Keratinocyte (primary cell): ENCODE measurements around the gene PSMB11. TPM values are rescaled to one million over a fixed set of nuclear protein-coding genes. Genes with fewer than 3 reads are reported as not detected.
A peak's percentile ranks its signal among the peaks of the same experiment; 100 is the strongest.

Source experiments
- DNase-seq: peaks from one replicate; pipeline ENCODE4 v3.0.0-alpha.2; 2011; ENCODE audit warnings: low read depth, missing footprints, low spot score
- FAIRE-seq: peaks from 2 replicates; lab custom pipeline; 2011; peaks lifted over from hg19 to GRCh38; lab: Jason Lieb, UNC
- H2AFZ ChIP-seq: 2 replicates; pipeline ENCODE4 v1.6.0; 2012; ENCODE audit warnings: low read length, control low read depth, inconsistent platforms; ENCODE audit not compliant: control insufficient read depth
- H3K27ac ChIP-seq: 2 replicates; pipeline ENCODE4 v1.5.1; 2011; ENCODE audit warnings: low read length; ENCODE audit not compliant: control insufficient read depth, insufficient read depth
- H3K27me3 ChIP-seq: 3 replicates; pipeline ENCODE4 v1.6.0; 2011; ENCODE audit warnings: low read length; ENCODE audit not compliant: control insufficient read depth, insufficient read depth; ENCODE audit errors: extremely low read depth
- H3K36me3 ChIP-seq, 2 experiments: 2 replicates in 1 of 2; 3 replicates in 1 of 2; pipeline ENCODE4 v1.5.1; 2011; ENCODE audit warnings: low read length in 2 of 2, mild to moderate bottlenecking in 1 of 2; ENCODE audit not compliant: control insufficient read depth in 2 of 2, insufficient read depth in 2 of 2; ENCODE audit errors: extremely low read depth in 1 of 2
- H3K4me1 ChIP-seq: 3 replicates; pipeline ENCODE4 v1.5.1; 2011; ENCODE audit warnings: low read length; ENCODE audit not compliant: control insufficient read depth, insufficient read depth; ENCODE audit errors: extremely low read depth
- H3K4me2 ChIP-seq: 3 replicates; pipeline ENCODE4 v1.6.0; 2011; ENCODE audit warnings: low read depth, low read length; ENCODE audit not compliant: control insufficient read depth, insufficient read depth; ENCODE audit errors: extremely low read depth
- H3K4me3 ChIP-seq, 3 experiments: fragments of 200-600 bp in 1 of 3; sonication (generic) in 1 of 3; 2 replicates in 2 of 3; 3 replicates in 1 of 3; pipeline ENCODE4 v1.5.1; 2011 to 2016; ENCODE audit warnings: low read length in 3 of 3, mild to moderate bottlenecking in 3 of 3, control low read depth in 2 of 3, inconsistent platforms in 1 of 3, low read depth in 1 of 3, mixed read lengths in 1 of 3, mixed run types in 1 of 3, moderate library complexity in 1 of 3; ENCODE audit not compliant: control insufficient read depth in 2 of 3, insufficient read depth in 2 of 3; ENCODE audit errors: extremely low read depth in 1 of 3
- H3K79me2 ChIP-seq: 2 replicates; pipeline ENCODE4 v1.6.0; 2012; ENCODE audit warnings: low read length; ENCODE audit not compliant: control insufficient read depth, insufficient read depth
- H3K9ac ChIP-seq: 3 replicates; pipeline ENCODE4 v1.6.0; 2011; ENCODE audit warnings: low read length; ENCODE audit not compliant: control insufficient read depth, insufficient read depth; ENCODE audit errors: extremely low read depth
- H3K9me1 ChIP-seq: 3 replicates; pipeline ENCODE4 v1.6.0; 2011; ENCODE audit warnings: low read length; ENCODE audit not compliant: control insufficient read depth, insufficient read depth; ENCODE audit errors: extremely low read depth
- H3K9me3 ChIP-seq: 2 replicates; pipeline ENCODE4 v1.5.1; 2012; ENCODE audit warnings: low read depth, low read length; ENCODE audit not compliant: control insufficient read depth
- H4K20me1 ChIP-seq: 3 replicates; pipeline ENCODE4 v1.6.0; 2011; ENCODE audit warnings: low read length; ENCODE audit not compliant: control insufficient read depth, insufficient read depth; ENCODE audit errors: extremely low read depth
- EZH2 ChIP-seq: IDR thresholded peaks from one replicate; pipeline ENCODE4 v1.6.1; 2012; ENCODE audit warnings: inconsistent platforms, mild to moderate bottlenecking, low read length, moderate library complexity
- dilution Hi-C: fragments of 300-500 bp; cut with MboI; formaldehyde crosslinking; loops from one replicate; pipeline ENCODE4 v1.7.0; 2020; ENCODE audit warnings: low sequenced_read_pairs; ENCODE audit not compliant: extremely low pct_ligation_motif_present
- polyA plus RNA-seq, 5 experiments: library from polyadenylated mRNA; depleted of rRNA in 3 of 5; stranded (reverse) in 3 of 5; stranded (forward) in 1 of 5; unstranded in 1 of 5; fragments of >200 nt; gene quantifications; 1 replicate in 1 of 5; 2 replicates in 3 of 5; 3 replicates in 1 of 5; pipeline versions ENCODE4 v1.2.1 to v1.2.3, GENCODE V29; 2011 to 2012; ENCODE audit warnings: missing spikeins in 2 of 5, low read depth in 1 of 5, low replicate concordance in 1 of 5
- TF ChIP-seq, protein P1 (sequence below), 3 experiments: IDR thresholded peaks in 1 of 3; conservative IDR thresholded peaks in 1 of 3; optimal IDR thresholded peaks in 1 of 3; 2 replicates in 2 of 3; 3 replicates in 1 of 3; pipeline versions ENCODE3 to v1.5.1; 2011; ENCODE audit warnings: low read length in 3 of 3, mild to moderate bottlenecking in 3 of 3, moderate library complexity in 2 of 3, control low read depth in 1 of 3, inconsistent platforms in 1 of 3; ENCODE audit not compliant: insufficient read depth in 2 of 3; ENCODE audit errors: extremely low read depth in 1 of 3

The PSMB11 gene
- polyA plus RNA-seq, 1 donor (not counting 4 experiments of a cell fraction or from before 2014, with no cell fraction given) = not detected

DNA sequence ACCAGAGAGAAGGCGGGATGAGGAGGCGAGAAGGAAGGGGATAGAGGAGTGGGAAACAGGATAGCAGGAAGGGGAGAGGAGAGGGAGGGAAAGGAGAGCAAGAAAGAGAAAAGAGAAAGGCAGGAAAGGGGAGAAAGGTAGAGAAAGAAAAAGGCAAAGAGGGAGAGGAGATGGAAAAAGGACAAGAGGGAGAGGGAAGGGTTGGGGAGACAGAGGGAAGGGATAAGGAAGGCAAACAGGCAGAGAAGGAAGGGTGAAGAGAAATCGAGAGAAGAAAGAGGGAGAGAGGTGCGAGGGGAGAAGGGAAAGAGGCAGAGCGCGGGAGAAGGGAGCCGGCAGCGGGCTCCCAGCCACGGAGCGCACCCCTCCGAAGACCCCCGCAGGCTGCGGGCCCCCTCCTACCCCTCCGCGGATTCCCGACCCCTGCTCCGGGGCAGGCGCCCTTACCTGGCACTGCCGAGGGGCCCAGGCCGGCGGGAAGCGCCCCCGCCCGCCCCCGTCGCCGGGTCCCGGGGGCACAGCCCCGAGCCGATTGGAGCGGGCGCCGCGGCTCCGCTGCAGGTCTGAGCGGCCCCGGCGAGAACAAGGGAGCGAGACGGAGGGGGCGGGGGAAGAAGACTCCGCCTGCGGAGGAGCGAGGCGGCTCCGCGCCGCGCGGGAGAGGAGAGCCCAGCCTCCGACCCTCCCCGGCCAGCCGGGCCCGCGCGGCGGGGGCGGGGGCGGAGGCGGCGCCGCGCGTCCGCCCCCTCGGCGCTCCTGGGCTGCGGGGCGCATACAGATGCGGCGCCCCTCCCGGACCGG, 15.1 kb downstream of the PSMB11 start, which contains the start of gene CDH24:
CDH24 (minus strand) TSS at position 565 of the 801 bp plus-strand sequence. CDS start 1,787 bp downstream, outside the sequence.
- H3K36me3 ChIP-seq = peaks cover 17 to 21% of the 10 kb centered on the region in 2 experiments
- peak within 1 kb of the TSS; percentile 89 for H3K4me2 ChIP-seq
- peak within 1 kb of the TSS; percentile 58 for H3K9ac ChIP-seq
- H2AFZ ChIP-seq = peak within 1 kb of the TSS; percentile 30
- no peaks in the 10 kb centered on the region for H3K27me3 ChIP-seq
- peaks cover 31% of the 10 kb centered on the region for H3K4me1 ChIP-seq
- H4K20me1 ChIP-seq = no peaks in the 10 kb centered on the region
- DNase-seq (no peak), FAIRE-seq (no peak)
- H3K9me3 ChIP-seq = no peaks in the 10 kb centered on the region
- H3K4me3 ChIP-seq = peak within 1 kb of the TSS; percentile 36 to 68 (median 64)
- H3K79me2 ChIP-seq = peaks cover 5% of the 10 kb centered on the region
- H3K9me1 ChIP-seq = no peaks in the 10 kb centered on the region
- TF ChIP-seq, protein P1, sequence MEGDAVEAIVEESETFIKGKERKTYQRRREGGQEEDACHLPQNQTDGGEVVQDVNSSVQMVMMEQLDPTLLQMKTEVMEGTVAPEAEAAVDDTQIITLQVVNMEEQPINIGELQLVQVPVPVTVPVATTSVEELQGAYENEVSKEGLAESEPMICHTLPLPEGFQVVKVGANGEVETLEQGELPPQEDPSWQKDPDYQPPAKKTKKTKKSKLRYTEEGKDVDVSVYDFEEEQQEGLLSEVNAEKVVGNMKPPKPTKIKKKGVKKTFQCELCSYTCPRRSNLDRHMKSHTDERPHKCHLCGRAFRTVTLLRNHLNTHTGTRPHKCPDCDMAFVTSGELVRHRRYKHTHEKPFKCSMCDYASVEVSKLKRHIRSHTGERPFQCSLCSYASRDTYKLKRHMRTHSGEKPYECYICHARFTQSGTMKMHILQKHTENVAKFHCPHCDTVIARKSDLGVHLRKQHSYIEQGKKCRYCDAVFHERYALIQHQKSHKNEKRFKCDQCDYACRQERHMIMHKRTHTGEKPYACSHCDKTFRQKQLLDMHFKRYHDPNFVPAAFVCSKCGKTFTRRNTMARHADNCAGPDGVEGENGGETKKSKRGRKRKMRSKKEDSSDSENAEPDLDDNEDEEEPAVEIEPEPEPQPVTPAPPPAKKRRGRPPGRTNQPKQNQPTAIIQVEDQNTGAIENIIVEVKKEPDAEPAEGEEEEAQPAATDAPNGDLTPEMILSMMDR (optimal IDR thresholded peaks at IDR 0.05 in 1 of 3, IDR thresholded peaks at IDR 0.05 in 1 of 3, conservative IDR thresholded peaks at IDR 0.05 in 1 of 3; ENCODE audit: extremely low read depth in 1 of 3, insufficient read depth in 2 of 3, low read length in 3 of 3) = no peak
- no peak for TF ChIP-seq EZH2
- peak within 1 kb of the TSS; percentile 31 for H3K27ac ChIP-seq
- dilution Hi-C loops = no loop called here

DNA sequence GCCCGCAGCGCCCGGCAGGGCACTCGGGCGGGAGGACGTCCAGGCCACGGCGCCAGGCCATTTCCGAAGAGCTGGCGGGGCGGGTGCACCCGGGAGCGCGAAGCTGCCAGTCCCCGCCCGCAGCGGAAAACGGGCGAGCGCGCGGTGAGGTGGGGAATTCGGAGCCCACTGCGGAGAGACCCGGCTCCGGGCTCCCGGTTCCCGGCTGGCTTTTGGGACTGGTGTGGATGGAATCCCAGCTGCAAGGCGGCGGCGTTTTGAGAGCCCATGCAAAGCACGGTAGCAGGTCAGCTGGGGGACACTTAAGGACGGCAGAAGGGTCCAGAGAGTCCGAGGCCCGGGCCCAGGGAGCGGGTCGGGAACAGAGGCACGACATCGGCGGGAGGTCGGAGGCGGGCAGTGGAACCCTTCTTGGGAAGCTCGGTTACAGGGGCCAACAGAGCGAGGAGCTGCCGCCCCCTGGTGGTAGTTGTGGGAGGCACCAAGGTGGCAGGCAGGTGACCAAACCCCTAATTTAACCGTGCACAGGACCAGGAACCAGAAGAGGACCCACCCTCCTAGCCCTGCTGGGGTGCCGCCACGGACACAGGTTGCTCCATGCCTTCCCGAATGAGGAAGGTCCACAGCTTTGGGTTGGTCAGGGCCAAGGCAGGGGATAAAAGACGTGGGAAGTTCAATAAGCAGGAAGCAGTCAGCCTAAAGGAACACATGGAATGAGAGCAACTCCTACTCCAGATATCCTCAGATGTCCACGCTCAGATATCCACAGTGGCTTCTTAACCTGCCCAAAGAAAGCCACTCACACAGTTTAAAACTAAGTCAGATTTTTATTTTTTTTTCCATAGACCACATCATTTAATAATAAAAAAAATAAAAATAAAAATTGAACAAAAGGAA, 16.0 kb downstream of the PSMB11 start:
- Histone ChIP-seq H3K4me2 (peak overlapping the region; percentile 89), H2AFZ (no peak overlapping the region), H4K20me1 (no peaks in the 10 kb centered on the region), H3K27me3 (no peaks in the 10 kb centered on the region), H3K9ac (peak overlapping the region; percentile 58), H3K4me3 (peak overlapping the region; percentile 36 to 68 (median 64)), H3K9me3 (no peaks in the 10 kb centered on the region), H3K79me2 (peaks cover 5% of the 10 kb centered on the region), H3K4me1 (peaks cover 30% of the 10 kb centered on the region), H3K36me3 (peaks cover 25 to 29% of the 10 kb centered on the region in 2 experiments), H3K9me1 (no peaks in the 10 kb centered on the region), H3K27ac (peak overlapping the region; percentile 31)
- DNase-seq = no peak
- no peak for TF ChIP-seq EZH2
- TF ChIP-seq, protein P1 (optimal IDR thresholded peaks at IDR 0.05 in 1 of 3, IDR thresholded peaks at IDR 0.05 in 1 of 3, conservative IDR thresholded peaks at IDR 0.05 in 1 of 3; ENCODE audit: extremely low read depth in 1 of 3, insufficient read depth in 2 of 3, low read length in 3 of 3) = peak; percentile 89 to 97 (median 96)
- dilution Hi-C loops = no loop called here
- peak; percentile 17 for FAIRE-seq
